Prostate gland (tissue), 2 donors: ENCODE results near the gene LZTS2. TPM values are rescaled to one million over a fixed set of nuclear protein-coding genes. Genes with fewer than 3 reads are reported as not detected.

ENCODE experiments used
- DNase-seq: peaks from one replicate; pipeline ENCODE4 v3.0.0-alpha.2; 2019; ENCODE audit warnings: low spot score
- H3K27ac ChIP-seq, 2 donors: fragments of 200-600 bp; sonication (generic); 2 replicates each; pipeline ENCODE4 v1.5.1; 2017 to 2019
- H3K27me3 ChIP-seq: fragments of 200-600 bp; sonication (generic); replicated peaks from 2 replicates; pipeline ENCODE4 v1.5.1; 2019; ENCODE audit not compliant: insufficient read depth
- H3K36me3 ChIP-seq, 2 donors: fragments of 200-600 bp; sonication (generic); 1 replicate in 1 of 2; 2 replicates in 1 of 2; pipeline versions ENCODE4 v1.5.1 to v1.8.1; 2017 to 2019
- H3K4me1 ChIP-seq: fragments of 200-600 bp; sonication (generic); replicated peaks from 2 replicates; pipeline ENCODE4 v1.5.1; 2019
- H3K4me3 ChIP-seq, 2 donors: fragments of 200-600 bp; sonication (generic); 2 replicates each; pipeline ENCODE4 v1.5.1; 2017 to 2019
- H3K9me3 ChIP-seq: fragments of 200-600 bp; sonication (generic); 2 replicates; pipeline ENCODE4 v1.5.1; 2017
- POLR2A ChIP-seq: fragments of 450-650 bp; IDR thresholded peaks from one replicate; pipeline ENCODE4 v1.6.1; 2016; ENCODE audit warnings: antibody characterized with exemption, mild to moderate bottlenecking
- POLR2AphosphoS5 ChIP-seq: sonication (generic); formaldehyde crosslinking; IDR thresholded peaks from one replicate; pipeline ENCODE4 v1.6.1; 2017; ENCODE audit warnings: antibody characterized with exemption
- WGBS: methylation state at CpG from one replicate; pipeline ENCODE4 v1.1.5; 2018; 5-methylcytosine and 5-hydroxymethylcytosine counted together
- intact Hi-C: fragments of 100-400 bp; cut with DNase I; formaldehyde crosslinking; loops from one replicate; pipeline ENCODE4 v1.14.2; 2022
- total RNA-seq, 2 donors: library from RNA; depleted of rRNA; stranded (reverse); fragments of >200 nt; gene quantifications; one replicate each; pipeline ENCODE4 v1.1.0, GENCODE V29; 2016
- TF ChIP-seq, protein P1 (sequence below), 4 experiments: fragments of 200-600 bp in 2 of 4; fragments of 450-650 bp in 2 of 4; sonication (generic) in 2 of 4; IDR thresholded peaks; 1 replicate in 3 of 4; 2 replicates in 1 of 4; pipeline ENCODE4 v1.5.1; 2016 to 2019; ENCODE audit warnings: antibody characterized with exemption in 4 of 4, mild to moderate bottlenecking in 2 of 4, moderate library complexity in 2 of 4

The LZTS2 gene
- total RNA-seq, 2 donors from 2014 or later = 108 to 189 TPM

DNA sequence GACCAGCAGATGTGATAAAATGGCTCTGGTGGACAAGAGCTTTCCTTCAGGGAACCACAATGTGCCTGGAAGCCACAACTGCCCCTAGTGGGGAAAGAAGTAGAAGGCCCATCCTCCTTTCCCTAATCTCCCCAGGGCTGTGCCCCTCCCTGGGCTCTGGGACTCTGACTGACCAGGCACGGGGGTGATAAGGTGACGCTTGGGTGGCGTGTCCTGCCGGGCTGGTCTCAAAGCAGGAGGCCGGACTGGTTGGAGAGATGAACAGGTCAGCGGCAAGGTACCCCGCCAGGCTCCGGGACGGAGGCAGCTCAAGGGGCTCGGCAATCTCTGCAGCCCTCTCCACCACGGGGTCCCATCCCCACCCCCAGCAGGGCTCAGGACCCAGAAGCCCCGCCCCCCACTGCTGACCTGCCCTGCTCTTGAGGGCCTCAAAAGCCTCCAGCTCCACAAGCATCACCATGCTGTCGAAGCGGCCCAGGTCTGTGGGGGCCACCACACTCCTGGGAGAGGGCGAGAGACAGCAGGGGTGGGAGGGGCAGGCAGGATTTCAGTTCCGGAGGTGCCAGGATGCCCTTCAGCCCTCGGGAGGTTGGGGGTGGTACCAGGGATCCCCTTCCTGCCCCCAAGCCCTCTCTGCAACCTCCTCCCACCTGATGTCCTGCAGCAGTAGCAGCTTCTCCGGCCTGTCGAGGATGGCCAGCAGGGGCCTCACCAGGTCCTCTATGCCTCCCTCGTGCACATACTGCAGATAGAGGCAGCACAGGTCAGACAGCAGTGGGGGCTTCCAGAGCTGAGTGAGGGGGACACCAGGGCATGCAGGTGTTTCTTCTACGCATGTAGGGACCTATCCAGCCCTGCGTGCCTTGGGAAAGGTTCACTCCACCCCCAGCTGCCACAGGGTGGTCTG is 12.2 kb downstream of the LZTS2 start:
- DNase-seq = no peak
- no peaks in the 10 kb centered on the region for H3K9me3 ChIP-seq
- no peak for TF ChIP-seq POLR2A
- TF ChIP-seq, protein P1, sequence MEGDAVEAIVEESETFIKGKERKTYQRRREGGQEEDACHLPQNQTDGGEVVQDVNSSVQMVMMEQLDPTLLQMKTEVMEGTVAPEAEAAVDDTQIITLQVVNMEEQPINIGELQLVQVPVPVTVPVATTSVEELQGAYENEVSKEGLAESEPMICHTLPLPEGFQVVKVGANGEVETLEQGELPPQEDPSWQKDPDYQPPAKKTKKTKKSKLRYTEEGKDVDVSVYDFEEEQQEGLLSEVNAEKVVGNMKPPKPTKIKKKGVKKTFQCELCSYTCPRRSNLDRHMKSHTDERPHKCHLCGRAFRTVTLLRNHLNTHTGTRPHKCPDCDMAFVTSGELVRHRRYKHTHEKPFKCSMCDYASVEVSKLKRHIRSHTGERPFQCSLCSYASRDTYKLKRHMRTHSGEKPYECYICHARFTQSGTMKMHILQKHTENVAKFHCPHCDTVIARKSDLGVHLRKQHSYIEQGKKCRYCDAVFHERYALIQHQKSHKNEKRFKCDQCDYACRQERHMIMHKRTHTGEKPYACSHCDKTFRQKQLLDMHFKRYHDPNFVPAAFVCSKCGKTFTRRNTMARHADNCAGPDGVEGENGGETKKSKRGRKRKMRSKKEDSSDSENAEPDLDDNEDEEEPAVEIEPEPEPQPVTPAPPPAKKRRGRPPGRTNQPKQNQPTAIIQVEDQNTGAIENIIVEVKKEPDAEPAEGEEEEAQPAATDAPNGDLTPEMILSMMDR (IDR thresholded peaks at IDR 0.05) = no peak
- no peak for TF ChIP-seq POLR2AphosphoS5
- H3K27ac ChIP-seq = no peak overlapping the region
- H3K4me3 ChIP-seq = no peak overlapping the region
- H3K4me1 ChIP-seq = no peaks in the 10 kb centered on the region
- 75% methylated on average over 22 of the region's 22 CpGs for WGBS
- no peaks in the 10 kb centered on the region for H3K36me3 ChIP-seq
- intact Hi-C loops = loop anchor here (1.0 to 10.0 kb wide), 2 partner anchors 14 to 447 kb away; no protein-coding TSS in a partner anchor
- H3K27me3 ChIP-seq = no peaks in the 10 kb centered on the region

DNA sequence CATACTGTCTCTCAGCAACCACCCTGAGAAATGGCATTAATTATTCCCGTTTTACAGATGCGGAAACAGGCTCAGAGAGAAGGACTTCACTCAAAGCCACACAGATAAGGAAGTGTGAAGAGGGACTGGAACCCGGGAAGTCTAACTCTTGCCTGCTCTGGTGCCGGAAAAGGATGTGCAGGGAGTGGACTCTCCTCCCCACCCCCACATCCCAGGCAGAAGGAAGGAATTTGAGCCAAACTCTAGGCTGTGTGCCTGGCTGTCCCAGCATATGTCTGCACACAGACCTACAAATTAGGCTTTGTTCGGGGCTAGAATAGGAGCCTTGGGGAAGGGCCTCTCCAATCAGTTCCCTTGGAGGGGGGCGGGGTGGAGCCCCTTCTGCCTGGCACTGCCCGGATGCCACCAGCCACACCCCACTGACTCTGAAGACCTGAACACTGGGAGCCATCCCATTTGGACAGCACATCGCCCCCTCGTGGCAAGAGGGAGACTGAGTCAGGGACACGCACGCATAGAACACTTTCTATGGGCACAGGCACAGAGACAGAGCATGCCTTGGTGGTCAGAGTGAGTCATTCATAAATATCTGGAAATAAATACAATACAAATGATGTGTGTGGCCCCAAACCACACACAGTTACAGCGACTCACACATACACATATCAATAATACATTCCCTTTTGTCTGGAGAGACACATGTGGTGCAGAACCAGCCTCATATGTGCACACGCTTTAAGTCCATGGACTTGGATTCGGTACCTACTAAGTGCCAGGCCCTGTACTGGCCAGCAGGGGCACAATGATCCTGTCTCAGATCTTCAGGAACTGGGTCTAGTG is 13.1 kb downstream of the LZTS2 start:
- WGBS = 24% methylated on average over 14 of the region's 14 CpGs
- intact Hi-C loops = loop anchor here (1.0 to 10.0 kb wide), 2 partner anchors 15 to 448 kb away; no protein-coding TSS in a partner anchor
- TF ChIP-seq POLR2A (no peak), POLR2AphosphoS5 (peak; percentile 71)
- TF ChIP-seq, protein P1 (IDR thresholded peaks at IDR 0.05) = peak; percentile 69 to 96 (median 84)
- DNase-seq = peak; percentile 84
- Histone ChIP-seq H3K36me3 (no peaks in the 10 kb centered on the region), H3K4me3 (no peak overlapping the region), H3K9me3 (no peaks in the 10 kb centered on the region), H3K27ac (peak overlapping the region in 1 of 2 donors; percentile 12), H3K4me1 (no peaks in the 10 kb centered on the region), H3K27me3 (no peaks in the 10 kb centered on the region)

GRCh38 chr10:101013365-101013825 is 13.8 kb downstream of the LZTS2 start:
- no peaks in the 10 kb centered on the region for H3K27me3 ChIP-seq
- no peaks in the 10 kb centered on the region for H3K4me1 ChIP-seq
- H3K9me3 ChIP-seq = no peaks in the 10 kb centered on the region
- TF ChIP-seq POLR2AphosphoS5 = no peak
- TF ChIP-seq POLR2A = no peak
- TF ChIP-seq, protein P1 (IDR thresholded peaks at IDR 0.05) = no peak
- intact Hi-C loops = loop anchor here (10.0 kb wide), 1 partner anchor 449 kb away; no protein-coding TSS in a partner anchor
- no peak for DNase-seq
- 35% methylated on average over 9 of the region's 9 CpGs for WGBS
- H3K27ac ChIP-seq = peak overlapping the region in 1 of 2 donors; percentile 12
- no peaks in the 10 kb centered on the region for H3K36me3 ChIP-seq
- no peak overlapping the region for H3K4me3 ChIP-seq

GRCh38 chr10:101014230-101014884 is 14.7 kb downstream of the LZTS2 start:
- intact Hi-C loops = loop anchor here (1.0 to 10.0 kb wide), 2 partner anchors 20 to 450 kb away; no protein-coding TSS in a partner anchor
- Histone ChIP-seq H3K27ac (no peak overlapping the region), H3K36me3 (no peaks in the 10 kb centered on the region), H3K9me3 (no peaks in the 10 kb centered on the region), H3K27me3 (no peaks in the 10 kb centered on the region), H3K4me3 (no peak overlapping the region), H3K4me1 (no peaks in the 10 kb centered on the region)
- DNase-seq = peak; percentile 73
- 25% methylated on average over 11 of the region's 11 CpGs for WGBS
- TF ChIP-seq POLR2AphosphoS5 (peak; percentile 10), POLR2A (no peak)
- TF ChIP-seq, protein P1 (IDR thresholded peaks at IDR 0.05) = peak; percentile 83 to 94 (median 90)
